CD14-positive monocyte (primary cell): Measurements from ENCODE around the gene PTGS1. TPM values are rescaled to one million over a fixed set of nuclear protein-coding genes. Genes with fewer than 3 reads are reported as not detected.

Experiments used
- DNase-seq, 3 donors: peaks; one replicate each; pipeline ENCODE4 v3.0.0-alpha.2; 2011 to 2022
- H2AFZ ChIP-seq: 2 replicates; pipeline ENCODE4 v1.6.0; 2012; ENCODE audit warnings: mild to moderate bottlenecking, low read depth, low read length, inconsistent platforms; ENCODE audit not compliant: insufficient read depth, poor library complexity, severe bottlenecking
- H3K27ac ChIP-seq, 2 donors: 1 replicate in 1 of 2; 2 replicates in 1 of 2; pipeline ENCODE4 v1.5.1; 2012 to 2013; ENCODE audit warnings: low read length in 2 of 2, control low read depth in 1 of 2, inconsistent platforms in 1 of 2, low read depth in 1 of 2, mild to moderate bottlenecking in 1 of 2
- H3K27me3 ChIP-seq, 2 donors: one replicate each; pipeline versions ENCODE4 v1.6.0 to v1.6.1; 2011 to 2013; ENCODE audit warnings: low read length in 2 of 2; ENCODE audit not compliant: control insufficient read depth in 2 of 2, insufficient read depth in 2 of 2
- H3K36me3 ChIP-seq, 2 donors: replicated peaks in 1 of 2; 1 replicate in 1 of 2; 2 replicates in 1 of 2; pipeline versions ENCODE4 v1.5.1 to v1.6.1; 2012 to 2013; ENCODE audit warnings: low read length in 2 of 2, control low read depth in 1 of 2, inconsistent platforms in 1 of 2, mild to moderate bottlenecking in 1 of 2; ENCODE audit not compliant: insufficient read depth in 2 of 2, control insufficient read depth in 1 of 2
- H3K4me1 ChIP-seq, 2 donors: 1 replicate in 1 of 2; 2 replicates in 1 of 2; pipeline versions ENCODE4 v1.5.1 to v1.6.1; 2012 to 2013; ENCODE audit warnings: low read length in 2 of 2, control low read depth in 1 of 2, inconsistent platforms in 1 of 2, mild to moderate bottlenecking in 1 of 2, moderate library complexity in 1 of 2; ENCODE audit not compliant: insufficient read depth in 2 of 2, control insufficient read depth in 1 of 2
- H3K4me2 ChIP-seq: replicated peaks from 2 replicates; pipeline ENCODE3; 2012; ENCODE audit warnings: low read length, moderate library complexity, mild to moderate bottlenecking; ENCODE audit not compliant: poor library complexity, severe bottlenecking; ENCODE audit errors: extremely low read depth
- H3K4me3 ChIP-seq, 3 experiments: fragments of 200-600 bp in 1 of 3; sonication (generic) in 1 of 3; replicated peaks in 1 of 3; 1 replicate in 2 of 3; 2 replicates in 1 of 3; pipeline ENCODE4 v1.5.1; 2011 to 2013; ENCODE audit warnings: low read length in 3 of 3, mild to moderate bottlenecking in 3 of 3, control low read depth in 2 of 3, low read depth in 2 of 3, inconsistent platforms in 1 of 3, moderate library complexity in 1 of 3
- H3K79me2 ChIP-seq: 2 replicates; pipeline ENCODE4 v1.6.0; 2012; ENCODE audit warnings: mild to moderate bottlenecking, control low read depth, inconsistent platforms, low read length, moderate library complexity; ENCODE audit not compliant: insufficient read depth
- H3K9ac ChIP-seq: 2 replicates; pipeline ENCODE4 v1.6.0; 2017; ENCODE audit warnings: low read length, mild to moderate bottlenecking; ENCODE audit not compliant: insufficient read depth, poor library complexity, severe bottlenecking
- H3K9me3 ChIP-seq, 2 donors: replicated peaks in 1 of 2; 1 replicate in 1 of 2; 2 replicates in 1 of 2; pipeline versions ENCODE4 v1.5.1 to v1.6.1; 2012 to 2013; ENCODE audit warnings: low read length in 2 of 2, control low read depth in 1 of 2; ENCODE audit not compliant: control insufficient read depth in 1 of 2, insufficient read depth in 1 of 2
- H4K20me1 ChIP-seq: 2 replicates; pipeline ENCODE4 v1.6.0; 2012; ENCODE audit warnings: mild to moderate bottlenecking, low read length, control low read depth, moderate library complexity; ENCODE audit not compliant: insufficient read depth
- H3K27ac Mint-ChIP-seq, 7 donors: one replicate each; pipeline ENCODE4 v1.8.0; 2020; ENCODE audit warnings: mild to moderate bottlenecking in 7 of 7, mixed read lengths in 7 of 7, moderate library complexity in 6 of 7, inconsistent platforms in 2 of 7
- H3K27me3 Mint-ChIP-seq, 3 donors: one replicate each; pipeline ENCODE4 v1.8.0; 2021 to 2022; ENCODE audit warnings: low read depth in 3 of 3, mild to moderate bottlenecking in 3 of 3, mixed read lengths in 3 of 3, moderate library complexity in 3 of 3, inconsistent platforms in 1 of 3
- H3K36me3 Mint-ChIP-seq, 2 donors: one replicate each; pipeline ENCODE4 v1.8.0; 2020; ENCODE audit warnings: mixed read lengths in 2 of 2, inconsistent platforms in 1 of 2, mild to moderate bottlenecking in 1 of 2
- H3K4me1 Mint-ChIP-seq: one replicate; pipeline ENCODE4 v1.8.0; 2020; ENCODE audit warnings: mild to moderate bottlenecking, mixed read lengths
- H3K4me3 Mint-ChIP-seq, 2 donors: one replicate each; pipeline ENCODE4 v1.8.0; 2020; ENCODE audit warnings: mild to moderate bottlenecking in 2 of 2, mixed read lengths in 2 of 2, moderate library complexity in 1 of 2
- H3K9me3 Mint-ChIP-seq, 7 donors: one replicate each; pipeline ENCODE4 v1.8.0; 2020 to 2022; ENCODE audit warnings: mixed read lengths in 7 of 7, mild to moderate bottlenecking in 6 of 7, moderate library complexity in 6 of 7, inconsistent platforms in 2 of 7
- WGBS: methylation state at CpG from one replicate; pipeline ENCODE4 v1.1.5; 2013; ENCODE audit warnings: missing lambda C conversion rate; ENCODE audit not compliant: insufficient coverage; 5-methylcytosine and 5-hydroxymethylcytosine counted together
- intact Hi-C, 2 donors: fragments of 100-400 bp; cut with micrococcal nuclease; formaldehyde crosslinking; loops; one replicate each; pipeline versions ENCODE4 v1.15.0 to v1.15.1; 2023
- polyA plus RNA-seq, 3 donors: library from polyadenylated mRNA; depleted of rRNA in 1 of 3; unstranded in 2 of 3; stranded (reverse) in 1 of 3; fragments of 300-500 nt in 2 of 3; fragments of >200 nt in 1 of 3; fragmentation: Illumina TruSeq in 2 of 3; gene quantifications; 1 replicate in 2 of 3; 2 replicates in 1 of 3; pipeline ENCODE4 v1.2.3, GENCODE V29; 2012 to 2021
- TF ChIP-seq, protein P1 (sequence below): fragments of 200-600 bp; IDR thresholded peaks from one replicate; pipeline ENCODE4 v1.8.0; 2022; ENCODE audit warnings: antibody characterized with exemption, mild to moderate bottlenecking

PTGS1 gene
- polyA plus RNA-seq, 3 donors = 17.9 to 27.8 (median 20.5) TPM

DNA sequence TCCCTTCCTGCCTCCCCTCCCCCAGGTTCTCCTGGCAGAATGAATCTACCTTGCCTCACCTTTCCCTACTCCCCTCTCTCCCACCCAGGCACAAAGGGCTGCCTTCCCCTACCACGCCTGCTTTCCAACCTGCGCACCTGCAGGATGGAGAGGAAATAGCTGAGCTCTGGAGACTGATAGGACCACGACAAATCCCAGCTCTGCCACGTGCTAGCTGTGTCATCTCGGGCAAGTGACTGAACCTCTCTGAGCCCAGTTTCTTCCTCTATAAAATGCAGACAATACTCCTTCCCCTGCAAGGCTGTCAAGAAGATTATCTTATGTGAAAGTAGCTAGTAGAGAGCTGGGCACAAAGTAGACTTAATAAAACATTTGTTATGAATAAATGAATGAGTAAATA lies 31.2 kb upstream of the PTGS1 start:
- Mint-ChIP-seq H3K27ac (no peak overlapping the region), H3K4me1 (no peaks in the 10 kb centered on the region), H3K27me3 (peaks cover 0 to 11% (median 1%) of the 10 kb centered on the region in 3 donors), H3K9me3 (no peaks in the 10 kb centered on the region), H3K4me3 (no peak overlapping the region), H3K36me3 (no peaks in the 10 kb centered on the region)
- Histone ChIP-seq H3K4me1 (no peaks in the 10 kb centered on the region), H3K27ac (no peak overlapping the region), H3K9ac (no peak overlapping the region), H3K4me3 (no peak overlapping the region), H4K20me1 (no peaks in the 10 kb centered on the region), H3K36me3 (no peaks in the 10 kb centered on the region), H3K79me2 (no peaks in the 10 kb centered on the region), H3K27me3 (no peaks in the 10 kb centered on the region), H3K4me2 (no peak overlapping the region), H3K9me3 (no peaks in the 10 kb centered on the region), H2AFZ (no peak overlapping the region)
- DNase-seq = no peak
- intact Hi-C loops = no loop called here
- TF ChIP-seq, protein P1, sequence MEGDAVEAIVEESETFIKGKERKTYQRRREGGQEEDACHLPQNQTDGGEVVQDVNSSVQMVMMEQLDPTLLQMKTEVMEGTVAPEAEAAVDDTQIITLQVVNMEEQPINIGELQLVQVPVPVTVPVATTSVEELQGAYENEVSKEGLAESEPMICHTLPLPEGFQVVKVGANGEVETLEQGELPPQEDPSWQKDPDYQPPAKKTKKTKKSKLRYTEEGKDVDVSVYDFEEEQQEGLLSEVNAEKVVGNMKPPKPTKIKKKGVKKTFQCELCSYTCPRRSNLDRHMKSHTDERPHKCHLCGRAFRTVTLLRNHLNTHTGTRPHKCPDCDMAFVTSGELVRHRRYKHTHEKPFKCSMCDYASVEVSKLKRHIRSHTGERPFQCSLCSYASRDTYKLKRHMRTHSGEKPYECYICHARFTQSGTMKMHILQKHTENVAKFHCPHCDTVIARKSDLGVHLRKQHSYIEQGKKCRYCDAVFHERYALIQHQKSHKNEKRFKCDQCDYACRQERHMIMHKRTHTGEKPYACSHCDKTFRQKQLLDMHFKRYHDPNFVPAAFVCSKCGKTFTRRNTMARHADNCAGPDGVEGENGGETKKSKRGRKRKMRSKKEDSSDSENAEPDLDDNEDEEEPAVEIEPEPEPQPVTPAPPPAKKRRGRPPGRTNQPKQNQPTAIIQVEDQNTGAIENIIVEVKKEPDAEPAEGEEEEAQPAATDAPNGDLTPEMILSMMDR = no peak
- no CpG with 5 or more reads among the region's 5 CpGs for WGBS

DNA sequence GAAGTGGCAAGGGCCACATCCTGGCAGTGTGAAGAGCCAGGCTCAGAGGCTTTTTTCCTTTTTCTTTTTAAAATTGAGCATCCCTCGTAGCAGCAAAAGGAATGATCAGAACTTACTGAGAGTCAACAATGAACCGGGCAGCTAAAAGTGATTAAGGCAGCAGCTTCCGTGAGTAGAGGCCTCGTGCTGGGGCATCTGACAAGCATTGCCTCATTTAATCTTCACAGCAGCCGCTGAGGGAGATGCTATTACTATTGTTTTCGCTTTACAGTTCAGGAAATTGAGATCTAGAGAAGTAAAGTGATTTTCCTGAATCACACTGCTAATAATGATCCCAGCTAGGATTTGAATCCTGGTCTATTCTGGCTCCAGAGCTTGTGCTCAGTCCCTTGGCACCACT lies 30.7 kb upstream of the PTGS1 start:
- no peaks in the 10 kb centered on the region for H3K4me1 Mint-ChIP-seq
- WGBS = 90% methylated on average over 6 of the region's 6 CpGs
- Histone ChIP-seq H3K4me3 (no peak overlapping the region), H3K27me3 (no peaks in the 10 kb centered on the region), H3K4me2 (no peak overlapping the region), H3K9ac (no peak overlapping the region), H3K79me2 (no peaks in the 10 kb centered on the region), H3K4me1 (no peaks in the 10 kb centered on the region), H3K36me3 (no peaks in the 10 kb centered on the region), H4K20me1 (no peaks in the 10 kb centered on the region), H3K9me3 (no peaks in the 10 kb centered on the region), H2AFZ (no peak overlapping the region), H3K27ac (no peak overlapping the region)
- no peaks in the 10 kb centered on the region for H3K9me3 Mint-ChIP-seq
- no peak overlapping the region for H3K4me3 Mint-ChIP-seq
- TF ChIP-seq, protein P1 = no peak
- no peak for DNase-seq
- peaks cover 0 to 11% (median 1%) of the 10 kb centered on the region in 3 donors for H3K27me3 Mint-ChIP-seq
- no peak overlapping the region for H3K27ac Mint-ChIP-seq
- intact Hi-C loops = no loop called here
- H3K36me3 Mint-ChIP-seq = no peaks in the 10 kb centered on the region
